GM18526 (cell line): ENCODE measurements around the gene LTB4R.

Experiments used
- POLR2A ChIP-seq: IDR thresholded peaks from 3 replicates; pipeline ENCODE4 v1.6.1; 2011; ENCODE audit not compliant: insufficient read length; ENCODE audit errors: extremely low read depth

The LTB4R gene

DNA sequence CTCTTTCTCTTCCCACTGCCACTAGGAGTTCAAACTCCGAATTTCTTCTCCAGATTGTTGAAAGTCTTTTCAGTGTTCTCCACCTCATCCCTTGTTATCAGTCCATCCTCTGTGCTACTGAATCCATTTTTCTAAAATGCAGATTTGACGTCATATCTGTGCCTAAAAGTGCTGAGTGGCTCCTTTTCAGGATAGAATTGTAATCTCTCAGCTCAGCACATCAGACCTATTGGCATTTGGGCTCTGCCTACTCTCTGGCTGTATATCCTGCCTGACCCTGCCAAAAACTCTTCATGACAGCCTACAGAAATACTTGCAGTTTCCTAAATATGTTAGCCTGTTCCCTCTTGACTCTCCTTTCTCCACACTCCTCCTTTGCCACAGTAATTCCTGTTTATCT is 38.8 kb upstream of the LTB4R start:
- TF ChIP-seq POLR2A: no peak

DNA sequence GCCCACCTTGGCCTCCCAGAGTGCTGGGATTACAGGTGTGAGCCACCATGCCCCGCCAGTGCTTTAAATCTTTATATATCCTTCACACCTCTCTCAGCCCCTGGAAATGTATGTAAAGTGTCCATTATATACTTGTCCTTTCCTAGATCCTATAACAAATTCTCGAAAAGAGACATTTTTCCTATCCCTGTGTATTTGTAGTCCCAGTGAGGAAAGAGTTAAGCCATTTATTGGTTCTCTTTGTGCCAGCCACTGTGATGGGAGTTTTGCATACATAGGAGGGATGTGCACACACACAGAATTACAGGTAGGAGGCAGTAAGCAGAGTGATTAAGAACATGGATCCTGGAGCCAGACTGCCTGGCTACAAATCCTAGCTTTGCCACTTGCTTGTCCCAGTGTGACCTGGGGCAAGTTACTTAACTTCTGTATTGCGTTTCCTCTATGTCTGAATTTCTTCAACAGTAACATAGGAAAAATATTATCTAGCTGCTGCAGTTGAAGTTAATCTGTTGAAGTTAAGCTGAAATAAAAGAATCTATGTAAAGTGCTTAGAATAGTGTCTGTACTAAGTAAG is 37.8 kb upstream of the LTB4R start:
- TF ChIP-seq POLR2A: no peak

DNA sequence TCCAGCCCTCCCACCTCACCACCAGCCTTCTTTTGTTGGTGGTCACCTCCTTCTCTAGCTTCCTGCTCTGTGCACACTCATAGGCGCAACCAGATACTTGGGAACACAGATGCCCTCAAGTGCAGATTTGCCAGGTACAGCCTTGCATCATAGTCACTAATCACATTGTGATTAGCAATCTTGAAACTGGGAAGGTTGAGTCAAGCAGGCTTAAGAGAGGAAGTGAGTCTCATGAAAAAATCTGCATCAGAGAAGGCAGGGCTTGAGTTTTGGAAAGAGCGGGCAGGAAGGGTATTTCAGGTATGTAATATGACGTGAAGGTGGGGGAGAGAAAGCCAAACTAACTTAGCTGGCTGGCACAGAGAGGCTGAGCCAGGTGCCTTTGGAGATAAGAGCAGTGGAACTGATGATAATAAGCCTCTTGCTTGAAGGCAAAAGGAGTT is 37.2 kb upstream of the LTB4R start:
- TF ChIP-seq POLR2A: peak; percentile 20

DNA sequence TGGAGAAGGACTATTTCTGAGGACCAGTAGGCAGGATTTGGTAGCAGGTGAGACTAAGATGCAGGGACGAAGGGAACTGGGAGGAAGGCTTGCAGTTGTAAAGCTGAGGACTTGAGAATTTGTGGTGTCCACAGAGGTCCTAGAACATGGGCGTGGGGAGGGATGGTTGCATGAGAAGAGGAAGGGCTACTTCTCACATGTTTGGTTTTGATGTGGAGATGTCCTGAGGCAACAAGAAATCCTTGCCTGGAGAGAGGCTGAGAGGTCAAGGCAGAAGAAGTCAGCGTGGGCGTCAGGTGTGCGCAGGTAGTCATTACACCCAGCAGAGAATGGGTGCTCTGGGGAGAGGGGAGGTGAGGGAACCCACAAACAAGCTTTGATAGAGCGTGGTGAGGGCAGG is 34.2 kb upstream of the LTB4R start:
- no peak for TF ChIP-seq POLR2A

DNA sequence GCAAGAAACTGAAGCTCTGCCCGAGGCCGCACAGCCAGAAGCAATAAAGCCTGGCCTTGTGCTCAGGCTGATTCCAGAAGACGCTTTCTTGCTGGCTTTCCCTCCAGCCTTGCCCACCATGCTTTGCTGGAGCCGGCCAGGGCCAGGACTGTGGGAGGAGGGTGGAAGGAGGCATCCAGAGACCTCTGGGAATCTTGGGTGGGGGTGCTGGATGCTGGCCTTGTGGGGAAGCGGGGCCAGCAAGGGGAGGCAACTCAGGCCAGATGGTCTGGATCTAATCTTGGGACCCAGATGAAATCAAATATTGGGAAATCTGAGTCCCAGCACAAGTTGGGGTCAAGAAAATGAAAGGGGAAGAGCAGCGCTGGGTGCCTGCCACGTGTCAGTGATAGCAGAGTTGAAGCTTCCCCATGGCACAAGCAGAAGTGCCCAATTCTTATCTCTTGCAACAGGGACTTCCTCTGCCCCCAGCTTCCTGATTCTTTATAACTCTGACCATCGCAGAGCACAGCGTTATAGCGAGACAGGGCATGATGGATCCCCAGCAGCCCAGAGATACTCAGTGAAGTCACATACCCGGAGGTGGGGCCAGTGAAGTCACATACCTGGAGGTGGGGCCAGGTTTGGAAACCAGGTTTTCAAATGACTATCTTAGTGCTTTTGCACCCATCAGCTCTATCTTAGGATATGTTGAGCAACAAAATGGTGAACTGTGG is 33.5 kb upstream of the LTB4R start:
- no peak for TF ChIP-seq POLR2A

DNA sequence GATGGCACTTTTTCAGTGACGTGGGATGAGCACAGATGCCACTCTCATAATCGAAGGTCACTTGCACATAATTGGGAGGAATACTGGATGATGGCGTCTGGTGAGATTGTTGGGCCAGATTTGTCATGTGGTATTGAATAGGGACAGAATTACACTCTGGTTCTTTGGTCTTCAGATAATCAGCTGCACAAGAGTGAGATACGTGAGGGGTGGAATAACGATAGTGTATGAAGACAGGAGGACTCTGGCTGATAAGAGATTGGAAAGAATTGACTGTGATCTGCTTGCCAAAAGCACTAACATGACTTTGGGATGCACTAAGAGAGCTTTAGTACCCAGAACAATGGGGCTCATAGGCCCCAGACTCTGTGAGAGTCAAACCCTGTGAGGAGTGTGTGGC is 32.9 kb upstream of the LTB4R start:
- no peak for TF ChIP-seq POLR2A

DNA sequence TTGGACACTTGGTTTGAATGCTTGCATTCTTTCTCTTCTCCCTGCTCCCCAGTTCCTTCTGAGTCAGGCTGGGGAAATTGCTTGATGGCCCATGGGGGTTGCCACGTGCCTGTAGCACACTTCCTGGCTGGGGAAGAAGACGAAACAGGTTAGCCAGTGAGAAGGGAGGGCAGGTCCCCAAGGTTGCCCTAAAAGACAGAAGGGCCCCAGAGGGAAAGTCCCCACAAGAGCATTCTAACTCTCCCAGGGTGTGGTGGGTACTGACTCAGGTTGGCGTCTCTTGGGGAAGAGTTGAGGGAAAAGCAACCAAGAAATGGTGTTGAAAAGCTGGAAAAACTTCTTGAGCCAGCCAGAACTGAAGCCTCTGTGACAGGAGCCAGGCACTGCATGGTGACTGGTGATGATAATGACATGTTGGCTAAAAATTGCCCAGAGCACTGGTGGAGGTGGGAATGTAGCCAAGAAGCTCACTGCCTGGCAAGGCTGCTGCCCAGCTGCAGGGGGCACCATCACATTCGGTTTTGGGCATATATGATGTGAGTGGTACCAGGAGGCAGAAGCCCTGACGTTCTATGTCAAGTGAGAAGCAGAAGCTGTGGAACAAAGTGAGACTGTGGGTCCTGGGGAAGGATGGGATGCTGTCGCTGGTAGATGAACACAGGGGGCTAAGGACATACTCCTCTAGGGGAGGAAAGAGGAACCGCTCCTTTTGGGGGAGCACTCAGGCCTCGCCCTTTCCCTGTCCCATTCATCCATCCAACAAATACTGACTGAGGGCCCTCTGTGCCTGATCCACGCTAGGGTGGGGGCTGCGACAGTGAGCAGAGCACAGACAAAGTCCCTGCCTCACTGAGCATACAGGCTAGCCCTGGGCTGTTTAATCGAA is 31.8 kb upstream of the LTB4R start:
- no peak for TF ChIP-seq POLR2A

DNA sequence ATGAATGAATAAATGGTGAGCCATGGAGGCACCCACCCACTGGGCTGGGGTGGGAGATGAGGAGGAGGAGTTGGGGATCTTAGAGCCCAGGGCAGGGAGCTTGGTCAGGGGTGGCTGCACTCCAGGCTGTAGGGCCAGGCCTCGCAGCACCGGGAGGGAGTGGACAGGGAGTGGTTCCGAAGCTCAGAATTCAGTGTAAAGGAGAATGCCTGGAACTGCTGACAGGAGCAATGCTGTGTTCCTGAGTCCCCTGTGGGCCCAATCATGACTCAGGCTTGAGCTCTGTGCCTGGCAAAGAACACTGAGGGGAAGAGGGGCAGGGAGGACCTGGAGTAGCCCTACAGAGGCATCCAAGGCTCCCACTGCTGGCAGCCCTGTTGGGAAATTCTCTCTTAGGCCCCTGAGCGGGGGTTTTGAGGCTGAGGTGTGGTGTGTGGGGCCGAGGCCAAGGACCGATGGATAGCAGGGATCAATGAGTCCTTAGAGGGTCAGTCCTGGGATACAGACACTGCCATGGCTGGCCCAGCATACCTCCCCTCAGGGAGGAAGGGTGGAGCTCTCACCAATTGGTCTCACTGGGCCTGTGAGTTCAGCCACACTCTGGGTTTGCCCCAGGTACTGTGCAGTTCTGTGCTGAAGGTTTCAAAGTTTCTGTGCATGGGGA is 30.4 kb upstream of the LTB4R start:
- TF ChIP-seq POLR2A: no peak

DNA sequence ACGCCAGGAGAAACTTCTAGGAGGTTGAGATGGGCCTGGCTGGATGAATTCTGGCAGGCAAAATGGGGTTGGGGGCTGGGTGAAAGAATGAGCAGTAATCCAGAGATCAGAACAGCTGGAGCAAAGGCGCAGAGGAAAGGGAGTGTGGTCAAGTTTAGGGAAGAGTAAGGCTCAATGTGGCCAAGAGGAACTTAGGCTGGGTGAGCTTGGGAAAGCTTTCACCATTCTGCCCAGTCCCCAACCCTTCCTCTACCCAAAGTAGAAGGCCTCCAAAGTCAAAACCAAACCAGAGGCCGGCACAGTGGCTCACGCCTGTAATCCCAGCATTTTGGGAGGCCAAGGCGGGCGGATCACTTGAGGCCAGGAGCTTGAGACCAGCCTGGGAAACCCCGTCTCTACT is 29.7 kb upstream of the LTB4R start:
- TF ChIP-seq POLR2A: no peak

DNA sequence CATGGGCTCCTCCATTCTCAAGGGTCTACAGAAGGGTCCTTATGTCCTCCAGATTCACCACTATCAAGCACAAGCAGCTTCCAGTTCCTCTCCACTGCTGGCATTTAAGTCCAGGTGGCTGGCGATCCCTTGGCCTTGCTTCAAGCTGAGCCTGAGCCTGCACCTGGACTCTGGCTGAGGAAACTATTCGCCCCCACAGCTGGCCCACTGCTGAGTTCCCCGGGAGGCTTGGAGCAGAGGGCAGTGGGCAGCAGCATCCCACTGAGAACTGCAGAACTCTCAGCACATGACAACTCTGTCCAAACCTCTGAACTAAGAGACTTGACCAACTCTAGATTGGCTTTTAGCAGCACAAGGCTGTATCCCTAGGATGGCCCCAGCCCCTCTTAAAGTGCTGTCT is 28.6 kb upstream of the LTB4R start:
- TF ChIP-seq POLR2A: no peak

DNA sequence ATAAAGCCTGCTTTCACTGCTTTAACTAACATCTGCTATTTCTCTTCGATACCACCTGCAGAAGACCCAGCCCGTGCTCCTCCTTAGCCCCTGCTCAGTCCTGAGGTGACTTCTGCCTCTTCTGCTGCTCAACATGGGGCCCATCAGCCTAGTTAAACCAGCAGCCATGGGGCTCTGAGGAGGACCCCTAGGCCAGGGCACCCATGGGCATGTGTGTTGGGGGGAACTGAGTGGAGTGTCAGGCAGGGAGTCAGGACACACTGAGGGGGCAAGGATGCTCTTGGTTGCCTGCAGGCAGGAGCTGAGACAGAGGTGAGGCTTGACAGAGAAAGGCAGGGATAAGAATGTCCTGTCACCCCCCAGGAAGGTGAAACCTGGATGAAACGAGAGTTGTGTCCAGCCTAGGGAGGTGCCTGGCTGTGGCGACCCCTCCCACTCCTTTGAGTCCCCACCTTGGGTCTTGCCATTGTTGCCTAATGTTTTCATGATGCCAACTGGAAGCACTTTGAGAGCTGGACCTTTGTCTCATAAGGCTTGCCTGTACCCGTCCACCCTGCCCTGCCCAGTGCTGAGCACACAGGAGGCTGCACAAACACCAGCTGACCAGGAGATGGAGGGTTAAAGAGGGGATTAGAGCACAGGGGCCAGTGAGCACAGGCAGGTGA is 27.4 kb upstream of the LTB4R start:
- TF ChIP-seq POLR2A: no peak

DNA sequence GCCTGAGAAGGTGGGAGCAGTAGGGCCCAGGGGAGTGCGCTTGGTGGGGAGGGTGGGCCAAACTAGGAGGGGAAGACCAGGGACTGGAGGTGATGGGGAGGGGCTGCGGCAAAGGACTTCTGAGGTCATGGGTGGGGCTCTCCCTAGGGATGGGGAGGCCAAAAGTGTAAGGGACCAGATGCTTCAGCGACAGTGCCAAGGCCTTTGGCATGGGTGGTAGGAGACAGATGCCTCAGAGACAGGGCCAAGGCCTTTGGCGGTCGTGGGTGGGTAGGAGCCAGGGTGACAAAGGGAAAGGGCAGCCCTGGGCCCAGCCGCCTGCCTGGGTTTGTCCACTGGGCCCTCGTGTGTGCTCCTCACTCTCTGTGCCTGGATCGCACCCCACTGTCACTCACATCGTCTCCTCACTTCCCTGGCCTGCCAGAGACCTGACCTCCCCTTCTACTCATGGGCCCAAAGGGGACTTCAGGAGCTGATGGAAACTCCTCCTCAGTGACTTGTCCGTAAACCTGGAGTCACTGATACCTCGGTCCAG is 26.7 kb upstream of the LTB4R start:
- no peak for TF ChIP-seq POLR2A

DNA sequence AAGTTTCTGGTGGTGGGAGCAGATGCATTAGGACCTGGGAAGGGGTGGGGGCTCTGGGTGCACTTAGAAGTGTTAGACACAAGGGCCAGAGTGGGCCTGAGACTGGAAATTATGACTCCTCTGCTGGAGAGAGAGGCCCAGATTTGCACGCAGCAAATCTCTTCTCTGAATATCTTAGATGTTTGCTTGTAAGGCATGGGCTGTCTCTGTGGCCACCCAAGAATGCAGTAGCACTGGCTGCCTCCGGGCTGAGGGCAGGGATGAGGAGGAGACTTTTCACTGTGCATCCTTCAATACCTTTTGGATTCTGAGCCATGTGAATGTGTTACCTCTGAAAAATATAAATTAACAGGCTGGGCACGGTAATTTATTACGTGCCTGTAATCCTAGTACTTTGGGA is 26.0 kb upstream of the LTB4R start:
- no peak for TF ChIP-seq POLR2A

DNA sequence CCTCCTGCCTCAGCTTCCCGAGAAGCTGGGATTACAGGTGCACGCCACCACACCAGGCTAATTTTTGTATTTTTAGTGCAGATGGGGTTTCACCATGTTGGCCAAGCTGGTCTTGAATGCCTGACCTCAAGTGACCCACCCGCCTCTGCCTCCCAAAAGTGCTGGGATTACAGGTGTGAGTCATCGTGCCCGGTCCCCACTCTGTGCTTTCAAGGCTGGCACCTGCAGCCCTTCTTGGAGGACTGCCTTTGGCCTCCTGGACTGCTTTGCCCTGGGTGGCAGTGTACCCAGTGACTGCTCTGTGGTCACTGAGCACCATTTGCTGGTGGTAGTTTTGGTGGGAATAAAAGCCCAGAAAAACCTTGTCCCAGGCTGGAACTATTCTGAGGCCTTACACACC is 24.3 kb upstream of the LTB4R start:
- no peak for TF ChIP-seq POLR2A
